PC-3 (cell line): ENCODE results near the gene RGMB. TPM values are rescaled to one million over a fixed set of nuclear protein-coding genes. Genes with fewer than 3 reads are reported as not detected.

Experiments used
- ATAC-seq: fragments of 200-7000 bp; cut with Tn5 transposase; 2 replicates; pipeline ENCODE4 v1.9.1; 2020; ENCODE audit warnings: mild to moderate bottlenecking, moderate library complexity
- BruUV-seq: library from RNA; stranded (reverse); fragments of 400-500 nt; replicated peaks from 2 replicates; lab custom pipeline; 2021; lab: Mats Ljungman, UMichigan
- CTCF ChIA-PET: fragments of 300-600 bp; sonication (Branson Sonifier 250); formaldehyde crosslinking; loops from one replicate; lab custom pipeline; 2022; ENCODE audit warnings: antibody characterized with exemption; lab: Charles Lee
- POLR2A ChIA-PET: fragments of 300-600 bp; sonication (Branson Sonifier 250); formaldehyde crosslinking; loops from one replicate; lab custom pipeline; 2022; ENCODE audit warnings: antibody characterized with exemption; ENCODE audit not compliant: unreplicated experiment; lab: Charles Lee
- DNase-seq: peaks from one replicate; pipeline ENCODE4 v3.0.0-alpha.2; 2015
- H2AFZ ChIP-seq: fragments of 300-600 bp; sonication (generic); 2 replicates; pipeline ENCODE4 v1.6.0; 2016; ENCODE audit warnings: antibody characterized with exemption, low read length
- H3F3A ChIP-seq: fragments of 300-600 bp; sonication (generic); one replicate; pipeline ENCODE4 v1.6.0; 2017; ENCODE audit warnings: antibody characterized with exemption, low read length, control low read depth, mild to moderate bottlenecking; ENCODE audit not compliant: unreplicated experiment
- H3K27ac ChIP-seq: fragments of 300-600 bp; sonication (generic); 2 replicates; pipeline ENCODE4 v1.5.1; 2016; ENCODE audit warnings: mild to moderate bottlenecking, low read length
- H3K27me3 ChIP-seq: fragments of 300-600 bp; sonication (generic); 2 replicates; pipeline ENCODE4 v1.6.1; 2016; ENCODE audit warnings: low read length, mixed read lengths
- H3K36me3 ChIP-seq: fragments of 300-600 bp; sonication (generic); 2 replicates; pipeline ENCODE4 v1.6.1; 2016; ENCODE audit warnings: low read depth, mixed run types, low read length, mixed read lengths
- H3K4me1 ChIP-seq: fragments of 300-600 bp; sonication (generic); 2 replicates; pipeline ENCODE4 v1.5.1; 2016; ENCODE audit warnings: low read length; ENCODE audit not compliant: insufficient read depth
- H3K4me2 ChIP-seq: fragments of 300-600 bp; sonication (generic); 2 replicates; pipeline ENCODE4 v1.6.0; 2016; ENCODE audit warnings: low read length
- H3K4me3 ChIP-seq: fragments of 300-600 bp; sonication (generic); 2 replicates; pipeline ENCODE4 v1.5.1; 2016; ENCODE audit warnings: mild to moderate bottlenecking, low read length, mixed read lengths
- H3K79me2 ChIP-seq: fragments of 300-600 bp; sonication (generic); 2 replicates; pipeline ENCODE4 v1.6.1; 2017; ENCODE audit warnings: low read length, mixed read lengths
- H3K9ac ChIP-seq: fragments of 300-600 bp; sonication (generic); 2 replicates; pipeline ENCODE4 v1.6.0; 2016; ENCODE audit warnings: mild to moderate bottlenecking, low read length
- H3K9me2 ChIP-seq: fragments of 300-600 bp; sonication (generic); replicated peaks from 2 replicates; pipeline ENCODE4 v1.6.1; 2016; ENCODE audit warnings: mixed run types, low read length, mixed read lengths
- H3K9me3 ChIP-seq: fragments of 300-600 bp; sonication (generic); 2 replicates; pipeline ENCODE4 v1.6.1; 2016; ENCODE audit warnings: low read length, mixed read lengths
- H4K20me1 ChIP-seq: fragments of 300-600 bp; sonication (generic); 2 replicates; pipeline ENCODE4 v1.6.1; 2016; ENCODE audit warnings: low read length, mixed read lengths
- CTCF ChIP-seq: fragments of 300-600 bp; sonication (generic); conservative IDR thresholded peaks from 2 replicates; pipeline ENCODE4 v1.5.1; 2017; ENCODE audit warnings: antibody characterized with exemption, low read depth, mild to moderate bottlenecking, low read length
- EZH2 ChIP-seq: fragments of 300-600 bp; sonication (generic); IDR thresholded peaks from one replicate; pipeline ENCODE4 v1.6.1; 2017; ENCODE audit warnings: antibody characterized with exemption, mild to moderate bottlenecking, low read length; ENCODE audit not compliant: unreplicated experiment
- EZH2phosphoT487 ChIP-seq: fragments of 300-600 bp; sonication (generic); IDR thresholded peaks from 2 replicates; pipeline ENCODE4 v1.6.1; 2018; ENCODE audit warnings: mild to moderate bottlenecking, antibody characterized with exemption, low read length, borderline replicate concordance
- intact Hi-C: fragments of 100-400 bp; cut with micrococcal nuclease; formaldehyde crosslinking; loops from 2 replicates; pipeline ENCODE4 v1.9.0; 2023
- total RNA-seq: library from RNA; depleted of rRNA; stranded (reverse); fragments of >200 nt; gene quantifications from 2 replicates; pipeline ENCODE4 v1.2.3, GENCODE V29; 2014

The RGMB gene
- total RNA-seq, 1 experiment from 2014 or later = 31.1 TPM

GRCh38 chr5:98794414-98795080, 21.1 kb downstream of the RGMB start:
- no peak overlapping the region for H3K4me2 ChIP-seq
- ATAC-seq (no peak), DNase-seq (no peak)
- H3K4me3 ChIP-seq = no peak overlapping the region
- no TSS peak for BruUV-seq
- H3K27me3 ChIP-seq = no peaks in the 10 kb centered on the region
- H3K9me2 ChIP-seq = no peaks in the 10 kb centered on the region
- no peak overlapping the region for H3K9ac ChIP-seq
- no peak for TF ChIP-seq CTCF
- peaks cover 15% of the 10 kb centered on the region; the same call in 1 of the 2 replicates for H4K20me1 ChIP-seq
- no peak overlapping the region for H2AFZ ChIP-seq
- CTCF ChIA-PET = interaction anchor here (1.0 kb wide), 2 partner anchors 8 to 25 kb away, joined by 4 read pairs; no protein-coding TSS in a partner anchor
- peaks cover 12% of the 10 kb centered on the region for H3K4me1 ChIP-seq
- peaks cover 57% of the 10 kb centered on the region for H3K79me2 ChIP-seq
- peaks cover 12% of the 10 kb centered on the region; the same call in 1 of the 2 replicates for H3K36me3 ChIP-seq
- no peaks in the 10 kb centered on the region for H3K9me3 ChIP-seq
- POLR2A ChIA-PET = no interaction called here
- H3K27ac ChIP-seq = no peak overlapping the region
- no peaks in the 10 kb centered on the region for H3F3A ChIP-seq
- intact Hi-C loops = no loop called here

GRCh38 chr5:98795243-98795642, 21.8 kb downstream of the RGMB start:
- peaks cover 12% of the 10 kb centered on the region for H3K4me1 ChIP-seq
- no peak for ATAC-seq
- H4K20me1 ChIP-seq = peaks cover 14% of the 10 kb centered on the region; the same call in 1 of the 2 replicates
- TSS peak; percentile 8 for BruUV-seq
- no peaks in the 10 kb centered on the region for H3K9me3 ChIP-seq
- peaks cover 12% of the 10 kb centered on the region; the same call in 1 of the 2 replicates for H3K36me3 ChIP-seq
- no peak overlapping the region for H3K9ac ChIP-seq
- H3K4me3 ChIP-seq = no peak overlapping the region
- ChIA-PET POLR2A (no interaction called here), CTCF (interaction anchor here (0.9 to 1.5 kb wide), 3 partner anchors 9 to 40 kb away, joined by 4 to 21 read pairs (median 5); no protein-coding TSS in a partner anchor)
- no peak for DNase-seq
- peaks cover 50% of the 10 kb centered on the region for H3K79me2 ChIP-seq
- intact Hi-C loops = no loop called here
- TF ChIP-seq EZH2phosphoT487 = no peak
- no peak for TF ChIP-seq EZH2
- TF ChIP-seq CTCF = no peak
- H3K9me2 ChIP-seq = no peaks in the 10 kb centered on the region
- peak overlapping the region; percentile 68; the same call in 1 of the 2 replicates for H3K4me2 ChIP-seq
- H2AFZ ChIP-seq = no peak overlapping the region
- no peaks in the 10 kb centered on the region for H3K27me3 ChIP-seq
- no peaks in the 10 kb centered on the region for H3F3A ChIP-seq
- no peak overlapping the region for H3K27ac ChIP-seq
